ENCODE measurements around the gene FNBP1.
"Not testable (repeated sequence)": the region's sequence is repeated elsewhere in the genome, so short reads cannot be mapped to it uniquely, and the experiment has no call there.

FNBP1 gene

DNA sequence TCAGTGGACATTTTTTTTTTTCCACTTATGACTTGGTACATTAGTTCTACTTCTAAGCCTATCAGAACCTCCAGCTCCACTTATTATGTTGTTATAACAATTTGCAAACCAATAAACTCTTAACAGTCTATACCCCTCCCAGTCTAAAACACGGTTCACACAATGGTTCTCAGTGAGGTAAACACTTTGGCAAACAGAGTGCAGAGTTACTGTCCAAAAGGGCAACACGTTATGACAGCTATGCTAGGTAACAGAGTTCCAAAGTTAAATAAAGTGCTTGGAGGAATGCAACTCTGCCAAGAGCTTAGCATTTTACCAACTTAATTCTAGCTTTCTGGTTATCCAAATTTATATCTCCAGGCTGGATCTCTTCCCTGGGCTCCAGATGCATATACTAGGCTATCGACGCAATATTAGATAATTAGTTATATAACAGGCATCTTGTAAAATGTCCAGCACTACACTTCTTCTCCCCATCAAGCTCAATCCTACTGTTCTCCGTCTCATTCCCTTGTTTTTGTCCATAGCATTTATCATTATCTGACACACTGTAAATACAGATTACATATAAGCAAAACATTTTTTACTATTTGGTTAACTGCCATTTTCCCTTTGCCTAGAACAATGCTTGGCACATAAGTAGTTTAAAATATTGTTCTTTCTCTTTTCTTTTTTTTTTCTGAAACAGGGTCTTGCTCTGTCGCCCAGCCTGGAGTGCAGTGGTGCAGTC lies 14.3 kb downstream of the FNBP1 start:
- Histone ChIP-seq H3K4me3 (ENCODE audit: low read length) (no peak overlapping the region), H3K9ac (ENCODE audit: low read length) (no peak overlapping the region), H3K27me3 (replicated peaks; ENCODE audit: control insufficient read depth, insufficient read depth, low read length) (no peaks in the 10 kb centered on the region), H3K36me3 (ENCODE audit: control insufficient read depth, insufficient read depth, low read length, severe bottlenecking) (no peaks in the 10 kb centered on the region), H3K9me3 (ENCODE audit: control insufficient read depth, low read length) (no peaks in the 10 kb centered on the region), H3K4me1 (ENCODE audit: control insufficient read depth, insufficient read depth, low read length) (peaks cover 1% of the 10 kb centered on the region)
- no peak for DNase-seq (ENCODE audit: low read depth)

DNA sequence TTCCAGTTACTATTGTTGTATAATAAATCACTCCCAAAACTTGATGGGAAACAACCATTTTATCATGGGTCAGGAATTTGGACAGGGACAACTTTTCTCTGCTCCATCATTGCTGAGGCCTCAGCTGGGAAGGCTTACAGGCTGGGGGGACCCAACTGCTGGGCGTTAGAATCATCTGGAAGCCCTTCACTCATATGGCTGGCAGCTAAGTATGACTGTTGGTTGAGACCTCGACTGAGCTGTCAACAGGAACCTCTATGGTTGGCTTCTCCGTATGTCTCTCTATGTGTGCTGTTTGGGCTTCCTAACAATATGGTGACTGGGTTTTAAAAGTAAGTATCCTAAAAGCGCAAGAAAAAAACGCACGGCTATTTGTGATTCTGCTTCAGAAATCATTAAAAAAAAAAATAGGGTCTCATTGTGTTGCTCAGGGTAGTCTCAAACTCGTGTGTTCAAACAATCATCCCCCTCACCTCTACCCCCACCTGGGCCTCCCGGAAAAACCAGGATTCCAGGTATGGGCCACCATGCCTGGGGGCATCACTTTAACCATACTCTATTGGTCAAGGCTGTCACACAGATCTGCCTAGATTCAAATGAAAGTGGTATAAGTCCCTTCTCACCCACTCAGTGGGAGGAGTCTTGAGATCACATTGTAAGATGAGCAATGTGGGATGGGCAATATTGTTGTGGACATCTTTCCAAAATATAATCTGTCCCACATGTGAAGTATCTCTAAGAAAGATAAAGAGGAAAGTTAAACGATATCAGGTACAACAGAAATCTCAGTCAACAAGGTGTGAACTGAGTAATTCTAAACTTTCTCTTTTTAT lies 15.2 kb downstream of the FNBP1 start:
- Histone ChIP-seq H3K9me3 (ENCODE audit: control insufficient read depth, low read length) (no peaks in the 10 kb centered on the region), H3K4me3 (ENCODE audit: low read length) (no peak overlapping the region), H3K9ac (ENCODE audit: low read length) (no peak overlapping the region), H3K4me1 (ENCODE audit: control insufficient read depth, insufficient read depth, low read length) (peaks cover 9% of the 10 kb centered on the region), H3K36me3 (ENCODE audit: control insufficient read depth, insufficient read depth, low read length, severe bottlenecking) (no peaks in the 10 kb centered on the region), H3K27me3 (replicated peaks; ENCODE audit: control insufficient read depth, insufficient read depth, low read length) (no peaks in the 10 kb centered on the region)
- no peak for DNase-seq (ENCODE audit: low read depth)

DNA sequence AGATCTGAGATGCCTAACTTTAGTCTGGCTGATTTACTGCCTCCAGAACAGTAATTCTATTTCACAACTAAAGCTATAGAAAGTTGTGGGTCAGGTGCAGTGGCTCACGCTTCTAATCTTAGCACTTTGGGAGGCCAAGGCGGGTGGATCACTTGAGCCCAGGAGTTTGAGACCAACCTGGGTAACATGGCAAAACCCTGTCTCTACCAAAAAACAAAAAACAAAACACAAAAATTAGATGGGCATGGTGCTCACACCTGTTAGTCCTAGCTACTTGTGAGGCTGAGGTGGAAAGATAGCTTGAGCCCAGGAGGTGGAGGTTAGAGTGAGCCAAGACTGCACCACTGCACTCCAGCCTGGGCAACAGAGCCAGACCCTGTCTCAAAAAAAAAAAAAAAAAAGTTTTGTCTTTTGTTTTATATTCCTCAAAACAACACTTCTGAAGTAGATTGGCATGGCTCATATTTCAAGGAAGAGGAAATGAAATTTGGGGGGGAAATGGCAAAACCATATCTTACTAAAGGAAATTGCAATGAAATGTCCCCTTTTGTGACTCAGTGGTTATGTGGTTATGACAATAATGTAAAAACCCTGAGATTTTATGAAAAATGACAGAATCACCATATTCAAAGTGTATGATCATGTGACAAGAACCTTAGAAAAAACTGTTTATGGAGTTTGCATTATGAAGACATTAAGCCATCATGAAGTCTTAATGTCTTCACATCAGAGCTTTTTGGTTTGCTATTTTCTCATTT lies 16.2 kb downstream of the FNBP1 start:
- Histone ChIP-seq H3K9ac (ENCODE audit: low read length) (no peak overlapping the region), H3K4me3 (ENCODE audit: low read length) (no peak overlapping the region), H3K36me3 (ENCODE audit: control insufficient read depth, insufficient read depth, low read length, severe bottlenecking) (no peaks in the 10 kb centered on the region), H3K9me3 (ENCODE audit: control insufficient read depth, low read length) (no peaks in the 10 kb centered on the region), H3K27me3 (replicated peaks; ENCODE audit: control insufficient read depth, insufficient read depth, low read length) (no peaks in the 10 kb centered on the region), H3K4me1 (ENCODE audit: control insufficient read depth, insufficient read depth, low read length) (peaks cover 9% of the 10 kb centered on the region)
- DNase-seq (ENCODE audit: low read depth) = no peak

DNA sequence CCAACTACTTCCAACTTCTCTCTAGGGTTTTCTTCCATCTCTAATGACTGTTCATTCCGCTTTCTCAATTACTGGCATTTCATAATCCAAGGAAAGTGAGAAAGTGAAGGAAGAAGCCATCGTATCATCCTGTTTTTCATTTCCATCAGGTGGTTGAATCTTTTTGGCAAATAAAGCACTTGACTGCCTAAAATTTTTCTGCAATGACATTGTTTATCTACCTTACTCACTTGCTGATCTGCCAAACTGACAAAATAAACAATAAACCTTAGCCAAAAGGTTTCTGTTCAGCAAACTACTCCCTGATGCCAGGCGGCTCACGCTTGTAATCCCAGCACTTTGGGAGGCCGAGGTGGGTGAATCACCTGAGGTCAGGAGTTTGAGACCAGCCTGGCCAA lies 18.4 kb downstream of the FNBP1 start:
- no peak overlapping the region for H3K4me3 ChIP-seq (ENCODE audit: low read length)
- H3K9me3 ChIP-seq (ENCODE audit: control insufficient read depth, low read length) = no peaks in the 10 kb centered on the region
- peaks cover 18% of the 10 kb centered on the region for H3K4me1 ChIP-seq (ENCODE audit: control insufficient read depth, insufficient read depth, low read length)
- H3K27me3 ChIP-seq (replicated peaks; ENCODE audit: control insufficient read depth, insufficient read depth, low read length) = no peaks in the 10 kb centered on the region
- no peak for DNase-seq (ENCODE audit: low read depth)
- H3K36me3 ChIP-seq (ENCODE audit: control insufficient read depth, insufficient read depth, low read length, severe bottlenecking) = no peaks in the 10 kb centered on the region
- no peak overlapping the region for H3K9ac ChIP-seq (ENCODE audit: low read length)

DNA sequence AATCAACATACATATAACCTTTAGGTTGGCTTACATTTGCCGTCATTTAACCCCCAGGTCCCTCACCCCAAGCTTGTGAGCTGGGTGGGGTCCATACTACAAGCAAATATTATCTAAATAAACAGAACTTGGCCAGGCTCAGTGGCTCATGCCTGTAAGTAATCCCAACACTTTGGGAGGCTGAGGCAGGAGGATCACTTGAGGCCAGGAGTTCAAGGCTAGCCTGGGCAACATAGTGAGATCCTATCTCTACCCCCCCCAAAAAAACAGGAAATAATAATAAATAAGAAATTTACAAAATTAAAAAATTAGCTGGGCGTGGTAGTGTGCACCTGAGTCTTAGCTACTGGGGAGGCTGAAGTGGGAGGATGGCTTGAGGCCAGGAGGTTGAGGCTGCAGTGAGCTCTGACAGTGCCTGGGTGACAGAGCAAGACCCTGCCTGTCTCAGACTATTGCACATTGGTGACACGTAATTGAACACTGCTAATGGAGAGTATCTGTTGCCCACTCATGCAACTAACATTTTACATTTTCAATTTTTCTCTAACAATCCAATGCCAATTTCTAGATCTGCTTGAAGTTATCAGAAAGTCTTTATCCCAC lies 18.9 kb downstream of the FNBP1 start:
- H3K27me3 ChIP-seq (replicated peaks; ENCODE audit: control insufficient read depth, insufficient read depth, low read length) = no peaks in the 10 kb centered on the region
- peaks cover 18% of the 10 kb centered on the region for H3K4me1 ChIP-seq (ENCODE audit: control insufficient read depth, insufficient read depth, low read length)
- H3K9me3 ChIP-seq (ENCODE audit: control insufficient read depth, low read length) = no peaks in the 10 kb centered on the region
- DNase-seq (ENCODE audit: low read depth) = no peak
- no peak overlapping the region for H3K4me3 ChIP-seq (ENCODE audit: low read length)
- no peak overlapping the region for H3K9ac ChIP-seq (ENCODE audit: low read length)
- H3K36me3 ChIP-seq (ENCODE audit: control insufficient read depth, insufficient read depth, low read length, severe bottlenecking) = no peaks in the 10 kb centered on the region

DNA sequence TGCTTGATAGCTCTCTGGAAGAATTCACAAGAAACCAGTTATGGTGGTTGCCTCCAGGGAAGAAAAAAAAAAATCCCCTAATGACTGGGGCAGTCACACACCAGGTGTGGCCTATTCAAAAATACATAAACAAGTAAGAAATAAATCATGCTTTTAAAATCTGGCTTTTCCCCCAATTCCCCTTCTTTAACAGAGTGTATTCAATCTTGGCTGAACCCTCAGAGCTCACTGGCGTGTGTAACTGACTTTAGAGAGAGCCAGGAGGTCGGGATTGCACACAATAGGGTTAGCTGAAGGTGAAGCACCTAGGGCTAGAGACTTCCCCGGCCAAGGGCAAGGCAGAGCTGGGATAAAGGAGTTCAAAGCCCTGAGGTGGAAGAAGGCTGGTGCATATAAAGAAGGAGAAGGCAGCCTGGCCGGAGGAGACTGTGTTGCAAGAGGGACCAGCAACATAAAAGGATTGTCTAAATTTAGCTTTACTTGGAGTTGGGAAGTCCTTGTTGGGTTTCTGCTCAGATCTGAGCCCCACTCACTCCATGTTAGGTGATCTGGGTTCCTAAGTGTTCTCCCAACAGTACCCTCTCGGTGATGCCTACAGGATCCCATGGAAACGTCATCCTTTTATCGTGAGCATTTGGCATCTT lies 19.7 kb downstream of the FNBP1 start:
- no peak for DNase-seq (ENCODE audit: low read depth)
- Histone ChIP-seq H3K9me3 (ENCODE audit: control insufficient read depth, low read length) (no peaks in the 10 kb centered on the region), H3K9ac (ENCODE audit: low read length) (no peak overlapping the region)

DNA sequence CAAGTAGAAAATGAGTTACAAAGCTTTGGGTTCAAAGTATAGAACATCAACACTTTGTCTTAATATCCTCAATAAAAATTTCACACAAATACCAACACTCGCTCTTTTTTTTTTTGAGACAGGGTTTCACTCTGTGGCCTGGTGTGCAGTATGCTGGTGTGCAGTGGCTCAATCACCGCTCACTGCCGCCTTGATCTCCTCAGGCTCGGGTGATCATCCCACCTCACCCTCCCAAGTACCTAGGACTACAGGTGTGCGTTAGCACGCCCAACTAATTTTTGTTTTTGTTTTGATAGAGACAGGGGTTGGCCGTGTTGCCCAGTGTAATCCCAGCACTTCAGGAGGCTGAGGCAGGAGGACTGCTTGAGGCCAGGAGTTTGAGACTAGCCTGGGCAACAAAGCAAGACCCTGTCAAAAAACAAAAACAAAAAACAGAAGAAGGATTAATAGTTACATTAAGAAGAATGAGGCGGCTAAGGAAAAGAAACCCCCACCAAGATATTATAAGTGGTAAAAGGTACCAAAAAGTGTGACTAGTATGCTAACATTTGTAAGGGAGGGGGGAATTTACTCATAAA lies 20.3 kb downstream of the FNBP1 start:
- Histone ChIP-seq H3K9ac (ENCODE audit: low read length) (no peak overlapping the region), H3K4me3 (ENCODE audit: low read length) (no peak overlapping the region), H3K4me1 (ENCODE audit: control insufficient read depth, insufficient read depth, low read length) (peaks cover 18% of the 10 kb centered on the region), H3K36me3 (ENCODE audit: control insufficient read depth, insufficient read depth, low read length, severe bottlenecking) (no peaks in the 10 kb centered on the region), H3K27me3 (replicated peaks; ENCODE audit: control insufficient read depth, insufficient read depth, low read length) (no peaks in the 10 kb centered on the region), H3K9me3 (ENCODE audit: control insufficient read depth, low read length) (no peaks in the 10 kb centered on the region)
- no peak for DNase-seq (ENCODE audit: low read depth)

More for the DNA sequence above, 19.7 kb downstream of the FNBP1 start:
- Histone ChIP-seq H3K36me3 (ENCODE audit: control insufficient read depth, insufficient read depth, low read length, severe bottlenecking) (no peaks in the 10 kb centered on the region), H3K4me1 (ENCODE audit: control insufficient read depth, insufficient read depth, low read length) (peaks cover 18% of the 10 kb centered on the region), H3K4me3 (ENCODE audit: low read length) (no peak overlapping the region), H3K27me3 (replicated peaks; ENCODE audit: control insufficient read depth, insufficient read depth, low read length) (no peaks in the 10 kb centered on the region)

DNA sequence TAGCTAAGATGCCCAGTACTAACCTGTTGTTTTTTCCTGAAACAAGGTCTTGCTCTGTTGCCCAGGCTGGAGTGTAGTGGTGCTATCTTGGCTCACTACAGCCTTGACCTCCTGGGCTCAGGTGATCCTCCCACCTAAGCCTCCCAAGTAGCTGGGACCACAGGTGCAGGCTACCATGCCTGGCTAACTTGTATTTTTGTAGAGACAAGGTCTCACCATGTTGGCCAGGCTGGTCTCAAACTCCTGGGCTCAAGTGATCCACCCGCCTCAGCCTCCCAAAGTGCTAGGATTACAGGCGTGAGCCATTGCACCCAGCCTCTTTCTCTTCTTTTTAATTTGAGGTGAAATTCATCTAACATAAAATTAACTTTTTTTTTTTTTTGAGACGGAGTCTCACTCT lies 21.1 kb downstream of the FNBP1 start:
- H3K27me3 ChIP-seq (replicated peaks; ENCODE audit: control insufficient read depth, insufficient read depth, low read length); H3K9me3 ChIP-seq (ENCODE audit: control insufficient read depth, low read length); H3K9ac ChIP-seq (ENCODE audit: low read length); DNase-seq (ENCODE audit: low read depth); H3K36me3 ChIP-seq (ENCODE audit: control insufficient read depth, insufficient read depth, low read length, severe bottlenecking); H3K4me3 ChIP-seq (ENCODE audit: low read length): not testable (repeated sequence)
- H3K4me1 ChIP-seq (ENCODE audit: control insufficient read depth, insufficient read depth, low read length) = peaks cover 18% of the 10 kb centered on the region

DNA sequence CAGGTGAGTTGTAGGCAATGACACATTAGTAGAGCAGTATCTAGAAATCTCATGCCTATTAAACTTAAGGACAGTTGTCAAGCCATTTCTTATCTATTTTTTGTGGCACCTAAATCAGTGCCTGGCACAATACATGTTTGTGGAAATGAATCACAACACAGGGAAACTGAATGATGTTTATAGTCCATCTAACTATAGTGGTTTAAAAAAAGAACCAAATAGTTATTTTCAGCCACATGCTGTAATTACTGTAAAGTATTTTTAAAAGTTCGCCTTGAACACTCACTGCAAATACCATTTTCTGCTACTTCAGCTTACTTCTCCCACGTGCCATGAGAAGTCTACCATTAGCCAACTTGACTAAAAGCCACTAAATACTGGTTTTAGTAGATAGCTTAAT lies 21.9 kb downstream of the FNBP1 start:
- no peak overlapping the region for H3K9ac ChIP-seq (ENCODE audit: low read length)
- H3K4me3 ChIP-seq (ENCODE audit: low read length) = no peak overlapping the region
- no peak for DNase-seq (ENCODE audit: low read depth)
- no peaks in the 10 kb centered on the region for H3K9me3 ChIP-seq (ENCODE audit: control insufficient read depth, low read length)
- no peaks in the 10 kb centered on the region for H3K27me3 ChIP-seq (replicated peaks; ENCODE audit: control insufficient read depth, insufficient read depth, low read length)
- H3K4me1 ChIP-seq (ENCODE audit: control insufficient read depth, insufficient read depth, low read length) = peaks cover 18% of the 10 kb centered on the region
- H3K36me3 ChIP-seq (ENCODE audit: control insufficient read depth, insufficient read depth, low read length, severe bottlenecking) = peaks cover under 1% of the 10 kb centered on the region

DNA sequence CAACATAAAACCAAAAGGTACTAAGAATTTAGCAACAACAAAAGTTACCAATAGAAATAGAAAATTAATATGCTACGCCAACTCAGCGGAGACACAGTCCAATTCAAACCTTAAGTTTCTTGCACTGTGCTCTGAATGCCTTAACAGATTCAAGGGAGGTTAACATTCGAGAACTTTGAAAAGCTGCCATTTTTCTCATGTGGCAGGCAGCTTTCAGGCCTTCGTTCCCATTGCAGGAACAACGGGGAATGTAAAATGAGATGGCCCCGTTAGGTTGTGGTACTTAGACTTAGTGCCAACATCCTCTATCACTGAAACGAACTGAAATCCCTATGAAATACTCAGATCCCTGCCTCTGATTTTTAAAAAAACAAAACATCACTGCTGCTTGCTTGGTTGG lies 22.4 kb downstream of the FNBP1 start:
- Histone ChIP-seq H3K9me3 (ENCODE audit: control insufficient read depth, low read length) (no peaks in the 10 kb centered on the region), H3K27me3 (replicated peaks; ENCODE audit: control insufficient read depth, insufficient read depth, low read length) (no peaks in the 10 kb centered on the region), H3K4me1 (ENCODE audit: control insufficient read depth, insufficient read depth, low read length) (peaks cover 18% of the 10 kb centered on the region), H3K4me3 (ENCODE audit: low read length) (no peak overlapping the region), H3K36me3 (ENCODE audit: control insufficient read depth, insufficient read depth, low read length, severe bottlenecking) (peaks cover 2% of the 10 kb centered on the region), H3K9ac (ENCODE audit: low read length) (no peak overlapping the region)
- DNase-seq (ENCODE audit: low read depth) = no peak

Data from adipocyte (in vitro differentiated cells).